Non-pigmented ciliary epithelial cell (primary cell): ENCODE data around the gene ABCB11.

Experiments used
- DNase-seq: peaks from one replicate; pipeline ENCODE4 v3.0.0-alpha.2; 2010; ENCODE audit warnings: low read depth

Gene ABCB11

DNA sequence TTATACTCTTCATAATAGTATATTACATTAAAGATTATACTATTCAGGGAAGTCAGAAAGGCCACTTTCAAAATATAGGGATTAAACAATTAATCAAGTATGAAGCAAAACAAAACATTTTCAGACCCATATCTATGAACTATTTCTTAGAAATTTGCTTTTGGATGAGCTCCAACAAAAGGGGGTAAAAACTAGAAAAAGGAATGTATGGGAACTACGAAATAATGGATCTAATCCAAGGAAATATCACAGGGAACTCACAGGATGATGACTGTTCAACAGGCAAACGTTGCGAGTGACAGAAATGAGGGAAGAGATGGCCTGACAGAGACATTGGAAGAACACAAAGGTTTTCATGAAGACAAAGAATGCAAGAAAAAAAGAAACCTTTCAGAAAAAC, 102.1 kb downstream of the ABCB11 start:
- no peak for DNase-seq

DNA sequence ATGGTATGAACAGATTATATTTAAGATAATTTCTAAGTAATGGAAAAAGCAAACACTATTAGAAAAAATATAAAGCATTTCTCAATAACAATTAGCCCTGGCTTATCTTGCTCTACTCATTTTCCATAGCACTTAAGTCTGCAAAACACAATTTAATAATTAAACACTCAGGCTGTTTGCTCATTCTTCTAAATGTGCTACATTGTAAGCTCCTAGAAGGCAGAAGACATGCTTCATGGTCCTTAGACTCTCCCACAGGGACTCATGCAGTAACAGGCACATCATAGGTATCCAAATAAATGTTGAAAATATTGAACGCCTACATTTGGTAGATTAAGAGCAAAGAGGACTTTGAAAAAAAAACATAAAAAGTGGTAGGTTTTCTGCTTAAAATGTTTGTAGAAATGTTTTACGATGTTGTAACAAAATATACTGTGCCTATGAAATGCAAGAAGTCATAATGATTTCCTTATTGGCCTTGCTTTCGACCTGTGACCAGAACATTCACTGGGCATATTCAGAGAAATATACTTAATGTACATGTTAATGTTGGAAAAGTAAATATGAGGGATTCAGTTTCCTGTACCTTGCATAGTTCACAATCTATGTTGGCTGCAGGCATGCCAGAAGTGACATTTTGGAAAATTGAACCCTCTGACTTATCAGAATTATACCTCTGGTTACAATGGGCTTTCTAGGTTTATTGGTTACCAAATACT, 102.9 kb downstream of the ABCB11 start:
- no peak for DNase-seq

DNA sequence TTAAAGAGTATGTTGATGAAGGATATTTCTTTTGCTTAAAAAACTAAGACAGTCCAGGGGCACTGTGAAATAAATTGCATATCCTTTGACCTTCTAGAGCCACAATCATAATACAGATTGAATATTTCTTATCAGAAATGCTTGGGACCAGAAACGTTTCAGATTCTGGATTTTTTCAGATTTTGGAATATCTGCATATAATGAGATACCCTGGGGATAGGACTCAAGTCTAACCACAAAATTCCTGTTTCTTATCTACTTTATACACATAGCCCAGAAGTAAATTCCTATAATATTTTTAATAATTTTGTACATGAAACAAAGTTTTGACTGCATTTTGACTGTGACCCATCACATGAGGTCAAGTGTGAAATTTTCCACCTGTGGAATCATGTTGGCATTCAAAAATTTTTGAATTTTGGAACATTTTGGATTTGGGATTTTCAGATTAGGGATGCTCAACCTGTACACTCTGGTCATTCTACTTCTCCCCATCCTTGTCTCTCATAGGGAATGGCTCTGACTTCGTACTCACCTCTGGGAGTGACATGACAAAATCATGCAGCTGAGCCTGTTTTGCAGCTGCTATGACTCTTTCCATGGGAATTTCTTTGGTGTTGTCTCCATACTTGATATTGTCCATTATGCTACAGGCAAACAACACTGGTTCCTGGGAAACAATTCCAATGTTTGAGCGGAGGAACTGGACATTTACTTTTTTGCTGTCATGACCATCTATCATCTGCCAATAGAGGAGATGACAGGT, 104.3 kb downstream of the ABCB11 start:
- DNase-seq = no peak

DNA sequence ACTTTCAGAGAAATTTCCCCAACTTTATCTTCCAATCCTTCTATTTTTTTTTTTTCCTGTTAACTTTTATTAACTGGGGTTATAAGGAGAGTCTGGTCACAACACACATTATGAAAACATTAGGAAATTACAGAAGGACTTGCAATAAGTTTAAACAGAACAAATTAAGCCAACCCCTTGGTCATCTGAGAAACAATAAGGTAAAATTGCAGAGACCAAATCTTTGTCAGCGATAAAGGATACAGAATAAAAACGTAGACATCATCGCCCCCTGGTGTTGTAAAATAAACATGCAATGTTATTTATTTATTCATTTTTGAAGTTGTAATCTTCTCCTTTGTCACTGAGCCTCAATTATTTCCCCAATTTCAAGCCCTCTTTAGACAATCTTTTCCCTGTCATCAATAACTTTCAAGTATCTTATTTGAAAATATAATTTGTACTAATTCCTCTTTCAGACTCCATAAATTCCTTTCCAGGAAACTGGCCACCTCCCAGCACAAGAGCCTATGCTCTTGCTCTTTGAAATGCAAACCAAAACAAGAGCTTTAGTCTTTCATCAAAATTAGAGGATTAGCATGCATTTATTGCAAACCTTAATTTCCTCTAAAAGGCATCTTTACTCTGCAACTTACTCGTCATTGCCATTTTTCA, 110.5 kb downstream of the ABCB11 start:
- DNase-seq = no peak

DNA sequence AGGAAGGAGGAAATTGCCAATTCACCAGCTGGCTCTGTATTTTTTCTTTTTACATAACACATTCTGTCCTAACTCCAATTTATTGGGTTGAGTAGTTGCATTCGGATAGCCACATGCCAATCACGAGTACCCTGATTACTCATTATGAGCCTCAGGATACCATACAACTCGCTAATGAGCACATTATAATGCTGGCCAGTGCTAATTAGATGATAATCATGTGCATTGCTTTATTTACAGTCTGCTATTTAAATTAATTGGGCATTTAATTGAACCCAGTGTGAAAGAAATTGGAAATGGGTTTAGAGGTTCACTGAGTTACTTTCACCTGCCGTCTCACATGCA, 114.8 kb downstream of the ABCB11 start:
- DNase-seq = no peak

DNA sequence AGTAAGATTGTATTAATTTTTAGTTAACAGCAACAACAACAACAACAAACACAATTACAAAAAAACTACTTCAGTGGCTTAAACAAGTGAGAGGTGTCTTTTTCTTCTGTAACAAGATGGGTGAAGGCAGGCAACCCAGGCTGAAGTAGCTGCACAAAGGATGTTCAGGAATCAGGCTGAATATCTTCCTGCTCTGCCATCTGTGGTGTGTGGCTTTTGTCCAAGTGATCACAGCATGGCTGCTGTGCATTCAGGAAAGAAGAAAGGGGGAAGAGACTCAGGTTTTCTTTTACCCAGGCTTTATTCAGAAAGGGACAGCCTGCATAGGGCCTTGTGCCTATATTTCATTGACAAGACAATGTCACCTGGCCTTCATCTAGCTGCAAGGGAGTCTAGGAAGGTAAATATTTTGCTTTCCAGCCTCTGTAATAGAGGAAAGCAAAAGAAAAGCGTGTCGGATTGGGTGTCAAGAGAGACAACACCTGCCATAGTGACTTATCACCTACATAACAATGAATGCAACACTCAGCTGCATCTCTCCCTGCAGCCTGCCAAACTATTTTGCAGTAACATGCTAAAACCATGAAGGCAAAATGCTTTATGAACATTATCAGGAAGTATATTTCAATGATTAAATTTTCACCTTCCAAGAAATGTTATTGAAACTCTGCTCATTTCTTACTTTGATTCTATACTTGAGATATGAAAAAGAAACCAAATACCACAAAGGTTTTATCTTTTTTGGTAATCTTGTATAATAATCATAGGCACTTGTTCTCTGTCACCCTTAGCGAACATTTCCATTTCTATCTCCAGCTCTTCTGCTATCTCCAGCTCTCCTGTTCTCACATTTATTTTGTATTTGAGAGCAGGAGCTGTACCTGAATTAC, 115.4 kb downstream of the ABCB11 start:
- DNase-seq = no peak

DNA sequence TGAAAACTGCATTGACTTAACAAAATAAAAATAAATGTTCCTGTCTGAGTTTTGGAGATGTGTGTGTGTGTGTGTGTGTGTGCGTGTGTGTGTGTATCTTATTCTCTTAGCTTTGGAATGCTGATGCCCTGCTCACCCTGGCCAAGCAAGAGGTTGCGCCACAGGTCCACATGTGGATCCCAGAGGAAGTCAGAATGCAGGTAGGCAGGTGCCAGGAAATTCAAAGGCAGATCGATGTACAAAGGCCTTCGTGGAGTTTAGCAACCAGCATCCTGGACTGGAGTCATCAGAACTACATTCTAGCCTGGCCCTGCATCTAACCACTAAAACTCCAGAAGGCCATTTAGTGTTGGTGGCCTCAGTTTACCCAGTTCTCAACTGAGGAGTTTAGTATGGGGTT, 117.6 kb downstream of the ABCB11 start:
- no peak for DNase-seq

DNA sequence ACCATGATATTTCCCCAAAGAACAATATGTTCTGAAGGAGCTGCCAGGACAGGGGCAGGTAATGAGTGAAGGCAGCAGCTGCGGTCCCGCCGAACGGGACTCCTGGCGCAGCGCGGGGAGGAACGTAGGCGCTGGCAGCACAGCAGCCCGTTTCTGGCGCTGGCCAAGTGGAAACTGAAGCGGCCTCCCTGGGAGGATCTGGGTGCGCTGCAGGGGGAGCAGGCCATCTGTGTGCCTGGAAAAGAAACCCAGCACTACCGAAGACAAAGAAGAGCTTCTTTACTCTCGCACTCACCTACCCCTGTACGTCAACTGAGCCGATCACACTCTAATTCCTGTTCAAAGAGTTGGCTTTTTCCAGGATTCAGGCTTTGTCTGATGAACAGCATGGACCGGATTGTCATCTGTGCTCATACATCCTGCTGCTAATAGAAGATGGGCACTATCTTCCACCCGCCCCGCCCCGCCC, 118.2 kb downstream of the ABCB11 start:
- no peak for DNase-seq

DNA sequence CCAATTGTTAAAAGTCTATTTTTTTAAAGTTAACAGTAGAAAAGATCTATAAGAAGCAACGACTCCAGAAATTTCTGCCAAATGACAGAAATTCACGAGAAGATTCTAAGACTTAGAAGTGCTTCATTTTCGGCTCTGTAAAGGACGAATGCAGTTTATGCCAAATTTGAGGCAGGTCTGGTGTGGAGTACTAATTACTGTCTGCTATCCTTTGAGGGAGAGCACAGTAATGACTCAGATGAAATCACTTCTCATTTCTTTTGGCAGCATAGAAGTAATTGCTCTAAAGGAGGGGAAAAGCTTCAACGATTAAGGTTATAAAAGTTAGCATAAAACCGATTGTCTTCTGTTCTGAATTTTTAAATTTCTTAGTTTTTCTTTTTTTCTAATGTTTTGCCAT, 118.7 kb downstream of the ABCB11 start:
- DNase-seq = no peak

DNA sequence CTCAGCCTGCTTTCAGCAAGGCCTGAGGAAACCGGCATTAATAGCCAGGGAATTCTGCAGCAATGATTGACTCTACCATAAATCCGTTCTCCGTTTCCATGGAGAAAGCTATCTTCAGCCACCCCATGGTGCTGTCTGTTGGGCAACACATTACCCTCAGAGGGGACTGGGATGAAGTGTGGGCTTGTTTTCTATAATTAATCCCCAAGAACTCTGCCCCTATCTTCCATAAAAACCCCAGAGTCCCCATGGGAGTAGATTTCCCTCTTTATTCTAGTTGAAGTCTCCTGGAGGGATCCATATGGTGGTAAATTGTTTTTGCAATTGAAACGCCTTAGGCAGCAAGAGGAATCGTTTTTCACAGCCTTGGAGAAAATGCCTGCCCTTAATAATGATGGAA, 120.8 kb downstream of the ABCB11 start:
- no peak for DNase-seq

DNA sequence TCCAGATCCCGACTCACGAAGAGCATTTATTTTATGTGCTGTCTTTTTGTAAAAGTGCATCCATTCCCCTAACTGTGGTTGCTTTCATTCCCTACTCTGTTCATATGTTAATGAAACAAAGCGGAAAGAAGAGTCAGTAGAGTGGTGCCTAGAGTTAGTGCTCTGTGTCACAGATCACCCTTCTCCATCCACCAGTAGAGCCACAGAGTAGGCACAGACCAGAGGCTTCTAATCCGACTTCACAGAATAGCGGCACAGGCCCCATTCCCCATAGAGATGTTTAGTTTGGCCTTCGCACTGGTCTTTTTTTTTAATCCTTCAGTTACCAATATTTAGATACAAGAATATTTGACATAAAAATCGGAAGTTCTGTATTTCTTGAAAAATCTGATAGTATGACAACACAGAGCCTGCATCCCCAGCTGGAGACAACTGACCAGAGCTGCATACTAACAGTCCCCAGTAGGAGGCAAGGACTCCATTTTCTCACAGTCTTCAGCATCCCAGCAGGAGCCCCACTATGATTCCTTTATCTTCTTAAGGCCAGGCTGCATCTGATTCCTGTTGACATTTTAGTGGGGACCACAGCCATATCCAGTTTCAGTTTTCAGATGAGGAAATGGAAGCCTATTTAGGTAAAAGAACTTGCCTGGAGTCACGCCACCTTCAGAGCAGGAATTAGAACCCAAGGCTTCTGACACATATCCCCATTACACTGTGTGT, 123.0 kb downstream of the ABCB11 start:
- DNase-seq = no peak

DNA sequence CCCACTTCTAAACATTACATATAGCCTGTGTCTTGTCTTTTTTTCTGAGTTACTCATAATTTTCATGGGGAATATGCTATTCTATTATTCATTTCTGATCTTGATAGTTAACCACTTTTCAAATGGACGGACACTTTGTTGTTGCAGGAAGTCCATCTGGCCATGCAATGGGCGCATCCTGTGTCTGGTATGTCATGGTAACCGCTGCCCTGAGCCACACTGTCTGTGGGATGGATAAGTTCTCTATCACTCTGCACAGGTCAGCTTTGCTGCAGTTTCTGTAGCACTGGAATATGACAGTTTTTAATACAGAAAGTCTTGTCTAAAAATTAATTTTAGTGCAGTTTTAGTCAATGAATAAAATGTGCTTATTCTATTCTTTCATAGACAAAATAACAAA, 126.8 kb downstream of the ABCB11 start:
- DNase-seq = no peak

DNA sequence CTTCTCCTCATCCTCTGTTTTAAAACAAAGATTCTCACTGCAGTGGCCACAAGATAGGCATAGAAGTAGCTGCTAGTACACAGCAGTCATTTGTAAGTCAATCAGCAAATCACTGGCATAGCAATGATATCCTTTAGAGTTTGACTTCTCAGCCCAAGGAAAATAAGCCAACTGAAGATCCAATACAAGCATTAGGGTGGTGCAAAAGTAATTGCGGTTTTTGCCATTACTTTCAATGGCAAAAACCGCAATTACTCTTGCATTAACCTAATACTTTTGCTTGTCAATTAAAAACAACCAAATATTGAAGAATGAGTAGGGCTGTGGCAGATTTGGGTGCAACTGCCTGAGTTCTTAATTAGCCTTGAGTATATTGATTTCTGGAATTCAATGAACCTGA, 127.2 kb downstream of the ABCB11 start:
- no peak for DNase-seq

DNA sequence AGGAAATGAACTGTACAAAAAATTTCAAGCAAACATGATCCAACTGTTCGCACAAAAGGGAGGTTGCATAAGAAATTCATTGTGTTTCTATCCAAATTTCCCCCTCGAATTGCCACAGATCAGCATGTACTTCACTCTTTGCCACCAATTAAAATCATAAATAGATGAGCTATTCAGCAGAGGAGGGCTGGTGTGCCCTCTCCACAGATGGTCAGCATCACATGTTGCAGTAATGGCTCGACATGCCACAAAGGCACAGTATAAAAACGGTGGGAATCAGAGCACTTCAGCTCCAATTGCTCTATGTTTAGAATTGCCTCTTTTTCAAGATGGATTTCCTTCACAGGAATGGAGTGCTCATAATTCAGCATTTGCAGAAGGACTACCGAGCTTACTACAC, 130.1 kb downstream of the ABCB11 start, which contains the start of gene G6PC2:
TSS of gene G6PC2 (plus strand) at position 289 of the 400 bp plus-strand sequence. CDS start at position 330, 41 bp downstream.
- DNase-seq = no peak

DNA sequence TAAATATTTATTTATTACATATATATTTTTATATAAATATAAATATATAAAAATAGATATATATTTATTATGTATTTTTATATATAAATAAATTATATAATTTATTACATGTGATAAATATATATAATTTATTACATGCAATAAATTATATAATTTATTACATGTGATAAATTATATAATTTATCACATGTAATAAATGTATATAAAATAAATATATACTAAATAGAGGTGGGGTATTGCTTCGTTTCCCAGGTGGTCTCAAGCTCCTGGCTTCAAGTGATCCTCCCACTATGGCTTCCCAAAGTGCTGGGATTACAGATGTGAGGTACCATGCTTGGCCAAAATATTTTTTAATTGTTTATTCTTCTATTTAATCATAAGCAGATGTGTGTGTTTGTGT, 133.7 kb downstream of the ABCB11 start:
- DNase-seq = no peak

DNA sequence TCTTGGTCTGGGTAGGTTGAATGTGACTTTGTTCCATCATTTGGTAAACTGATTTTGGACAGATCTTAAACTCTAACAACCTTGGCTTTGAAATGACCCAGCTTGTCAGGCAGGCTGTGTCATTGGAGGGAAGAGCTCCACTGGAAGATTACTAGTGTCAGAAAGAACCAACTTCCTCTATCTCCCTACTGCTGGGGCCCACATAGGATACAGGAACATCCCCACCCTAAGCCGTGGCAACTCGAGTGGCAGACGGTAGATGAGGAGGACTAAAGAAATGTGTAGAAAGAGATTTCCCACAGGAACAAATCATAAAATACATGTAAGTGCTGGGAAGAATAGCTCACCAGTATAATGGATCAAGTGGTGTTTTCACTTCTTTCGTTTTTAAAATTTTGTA, 134.3 kb downstream of the ABCB11 start:
- no peak for DNase-seq

DNA sequence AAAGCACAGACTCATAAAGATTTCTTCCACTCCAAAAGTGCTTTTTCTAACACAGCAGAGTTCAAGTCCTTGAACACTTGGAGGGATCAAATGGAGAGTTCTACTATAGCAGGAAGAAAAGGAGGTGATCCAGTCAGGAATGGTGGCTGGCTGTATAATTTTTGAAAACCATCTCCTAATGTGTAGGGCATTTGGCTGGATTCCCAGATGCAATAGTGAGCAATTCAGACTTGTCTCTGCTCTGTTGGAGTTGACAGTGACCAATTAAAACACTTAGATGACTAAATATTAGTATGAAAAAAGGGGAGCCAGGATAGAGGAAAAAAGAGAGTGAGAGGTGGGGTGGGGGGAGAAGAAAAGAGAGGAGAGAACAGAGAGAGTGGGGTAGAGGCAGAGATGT, 135.4 kb downstream of the ABCB11 start:
- DNase-seq = no peak

DNA sequence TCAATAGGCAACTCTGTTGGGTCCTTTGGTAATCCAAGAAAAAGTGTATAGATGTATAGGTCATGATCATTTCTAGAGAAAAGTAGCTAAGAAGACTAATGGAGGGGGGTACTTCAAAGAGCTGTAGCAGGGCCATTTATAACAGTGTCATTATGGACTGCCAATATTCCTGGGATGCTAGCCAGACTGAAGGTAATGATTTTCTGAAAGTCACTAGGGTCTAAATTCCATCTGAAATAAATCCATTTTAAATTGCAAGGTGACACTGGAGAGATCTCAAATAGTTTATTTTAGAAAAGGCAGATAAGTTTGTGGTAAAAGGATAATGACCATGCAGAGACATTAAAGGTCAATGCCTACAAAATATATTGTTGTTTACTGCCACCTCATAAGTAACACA, 136.4 kb downstream of the ABCB11 start:
- no peak for DNase-seq

DNA sequence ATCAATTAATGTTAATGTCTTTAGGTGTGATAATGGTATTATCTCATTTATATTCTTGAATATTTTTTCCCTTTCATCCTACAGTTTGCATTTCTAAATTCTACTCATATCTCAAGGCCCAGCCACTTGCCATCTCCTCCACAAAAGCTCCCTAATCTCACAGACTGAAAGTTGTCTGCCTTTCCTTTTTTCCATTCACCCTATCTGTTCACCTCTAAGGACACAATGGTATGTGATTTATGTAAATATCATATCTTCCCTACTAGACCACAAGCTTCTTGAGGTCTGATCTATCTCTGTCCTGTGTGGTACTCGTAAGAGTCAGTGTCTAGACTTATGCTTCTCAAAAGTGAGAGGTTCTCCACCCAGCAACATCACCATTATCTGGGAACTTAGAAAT, 137.0 kb downstream of the ABCB11 start:
- DNase-seq = no peak

DNA sequence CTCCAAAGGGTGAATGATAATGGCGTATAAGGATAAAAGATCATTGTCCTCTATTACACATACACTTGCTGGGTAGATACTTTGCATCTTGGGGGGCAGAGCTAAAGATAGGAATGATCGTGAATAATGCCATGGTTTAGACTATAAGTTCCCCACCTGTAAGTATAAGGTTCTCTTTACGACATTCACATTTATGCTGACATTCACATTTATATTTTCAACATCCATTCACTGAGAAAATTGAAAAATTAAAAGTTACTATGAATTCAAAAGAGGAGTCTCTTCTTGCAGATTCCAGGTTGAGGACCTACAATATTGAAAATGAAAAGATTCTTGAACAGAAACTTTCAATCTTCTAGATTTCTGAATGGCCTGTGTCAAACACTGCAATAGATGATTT, 138.8 kb downstream of the ABCB11 start:
- DNase-seq = no peak

DNA sequence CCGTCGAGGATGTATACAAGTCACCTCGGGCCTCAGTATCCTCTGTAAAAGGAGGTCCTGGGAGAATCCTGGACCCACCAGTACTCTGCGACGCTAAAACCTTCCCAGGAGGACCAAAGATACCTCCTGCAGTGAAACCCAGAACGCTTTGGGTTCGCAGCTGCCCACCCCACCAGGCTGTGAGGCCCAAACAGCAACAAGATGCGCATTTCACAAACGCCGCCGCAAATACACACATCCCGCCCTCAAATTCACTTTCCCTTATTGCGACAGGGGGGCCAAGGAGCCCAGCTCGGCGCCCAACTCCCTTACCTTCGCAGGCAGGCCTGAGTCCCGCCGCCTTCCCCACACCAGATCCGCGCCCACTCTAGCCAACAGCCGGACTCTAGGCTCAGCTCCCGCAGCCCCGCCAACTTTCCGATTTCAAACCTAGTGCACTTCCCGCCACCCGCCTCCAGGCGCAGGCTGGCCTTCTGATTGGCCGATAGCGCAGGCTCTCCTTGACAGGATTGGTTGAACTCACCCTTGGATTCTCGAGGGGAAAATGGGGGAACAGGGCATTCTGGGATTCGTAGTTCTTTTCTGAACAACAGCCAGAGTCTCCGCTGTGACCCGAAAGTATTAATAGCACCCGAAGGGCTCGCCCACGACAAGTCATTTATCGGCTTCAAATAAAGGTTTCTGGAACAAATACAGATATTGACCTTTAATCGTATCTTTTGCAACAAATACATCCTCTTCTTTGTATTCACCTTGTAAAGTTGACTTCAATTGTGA, 140.9 kb downstream of the ABCB11 start, which contains the start of gene SPC25:
TSS of gene SPC25 (minus strand) at position 425 of the 777 bp plus-strand sequence. CDS start 911 bp downstream, outside the sequence.
- DNase-seq = peak; percentile 65
